Calu3 (cell line): ENCODE measurements around the gene GRIA2. TPM values are rescaled to one million over a fixed set of nuclear protein-coding genes. Genes with fewer than 3 reads are reported as not detected.

Experiments
- BruUV-seq: library from RNA; stranded (reverse); fragments of 400-500 nt; replicated peaks from 2 replicates; lab custom pipeline; 2021; lab: Mats Ljungman, UMichigan
- CTCF ChIA-PET: fragments of 300-600 bp; sonication (Branson Sonifier 250); formaldehyde crosslinking; loops from one replicate; lab custom pipeline; 2022; ENCODE audit warnings: antibody characterized with exemption; lab: Charles Lee
- DNase-seq: peaks from one replicate; pipeline ENCODE4 v3.0.0; 2022
- H3K27ac Mint-ChIP-seq: one replicate; pipeline ENCODE4 v1.8.0; 2022; ENCODE audit warnings: mixed read lengths; ENCODE audit not compliant: unreplicated experiment
- H3K27me3 Mint-ChIP-seq: one replicate; pipeline ENCODE4 v1.8.0; 2022; ENCODE audit warnings: mixed read lengths; ENCODE audit not compliant: unreplicated experiment
- H3K36me3 Mint-ChIP-seq: one replicate; pipeline ENCODE4 v1.8.0; 2022; ENCODE audit warnings: mild to moderate bottlenecking, moderate library complexity, mixed read lengths; ENCODE audit not compliant: insufficient read depth, unreplicated experiment
- H3K4me1 Mint-ChIP-seq: one replicate; pipeline ENCODE4 v1.8.0; 2022; ENCODE audit warnings: mild to moderate bottlenecking, low read depth, mixed read lengths; ENCODE audit not compliant: unreplicated experiment
- H3K4me3 Mint-ChIP-seq: one replicate; pipeline ENCODE4 v1.8.0; 2022; ENCODE audit warnings: mild to moderate bottlenecking, low read depth, moderate library complexity, mixed read lengths; ENCODE audit not compliant: unreplicated experiment
- H3K9me3 Mint-ChIP-seq: one replicate; pipeline ENCODE4 v1.8.0; 2022; ENCODE audit warnings: low read depth, mixed read lengths; ENCODE audit not compliant: unreplicated experiment
- CTCF ChIP-seq: fragments of 200-600 bp; IDR thresholded peaks from one replicate; pipeline ENCODE4 v1.8.0; 2022; ENCODE audit warnings: antibody characterized with exemption; ENCODE audit not compliant: unreplicated experiment
- intact Hi-C: fragments of 100-400 bp; cut with micrococcal nuclease; formaldehyde crosslinking; loops from one replicate; pipeline ENCODE4 v1.10.0; 2022; ENCODE audit not compliant: unreplicated experiment
- total RNA-seq: library from RNA; stranded (reverse); gene quantifications from 2 replicates; pipeline ENCODE4 v1.2.3, GENCODE V29; 2022

Gene GRIA2
- total RNA-seq, 1 experiment from 2014 or later = not detected

DNA sequence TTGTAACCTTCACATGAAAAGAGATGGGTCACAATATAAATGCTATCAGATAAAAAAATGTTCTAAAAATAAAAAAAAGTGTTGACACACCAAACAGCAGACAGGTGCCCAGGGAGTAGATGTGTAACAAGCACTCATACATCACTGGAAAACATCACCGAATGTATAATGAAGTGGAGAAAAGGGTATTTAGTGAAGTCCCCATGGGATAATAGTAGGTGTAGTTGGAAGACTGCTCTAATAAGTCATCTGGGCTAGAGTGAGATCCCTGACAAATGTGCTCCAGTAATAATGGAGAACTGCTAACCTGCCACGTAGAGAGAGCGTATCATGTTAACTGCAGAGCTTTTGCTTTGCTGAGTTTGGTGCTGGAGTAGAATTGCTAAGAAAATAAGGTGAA, 152.0 kb downstream of the GRIA2 start:
- Mint-ChIP-seq H3K27me3 (no peaks in the 10 kb centered on the region), H3K9me3 (no peaks in the 10 kb centered on the region), H3K4me3 (no peak overlapping the region), H3K27ac (no peak overlapping the region), H3K36me3 (no peaks in the 10 kb centered on the region), H3K4me1 (no peaks in the 10 kb centered on the region)
- CTCF ChIA-PET = no interaction called here
- DNase-seq = no peak
- TF ChIP-seq CTCF = no peak
- intact Hi-C loops = no loop called here
- no TSS peak for BruUV-seq

DNA sequence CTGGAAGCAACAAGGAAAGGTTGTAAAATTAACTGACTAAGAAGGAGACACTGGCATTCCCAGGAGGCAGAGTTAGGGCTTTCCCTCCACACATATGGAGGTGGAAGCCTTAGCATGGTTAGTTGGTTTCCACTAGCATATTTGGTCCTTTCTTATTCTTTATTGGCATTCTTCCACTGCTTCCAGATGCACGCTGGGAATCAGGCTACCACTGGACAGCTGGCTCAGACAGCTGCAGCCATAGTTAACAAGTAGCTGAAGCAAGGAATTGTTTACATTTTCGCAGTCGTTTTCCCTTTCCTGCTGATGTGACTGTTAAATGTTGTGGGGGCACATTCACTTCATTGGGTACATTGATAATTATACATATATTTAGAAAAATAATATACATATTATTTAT, 169.2 kb downstream of the GRIA2 start:
- intact Hi-C loops = no loop called here
- BruUV-seq = no TSS peak
- CTCF ChIA-PET = no interaction called here
- no peak overlapping the region for H3K4me3 Mint-ChIP-seq
- no peaks in the 10 kb centered on the region for H3K36me3 Mint-ChIP-seq
- peaks cover 1% of the 10 kb centered on the region for H3K9me3 Mint-ChIP-seq
- DNase-seq = no peak
- no peak overlapping the region for H3K27ac Mint-ChIP-seq
- H3K27me3 Mint-ChIP-seq = no peaks in the 10 kb centered on the region
- H3K4me1 Mint-ChIP-seq = no peaks in the 10 kb centered on the region
- TF ChIP-seq CTCF = no peak

- Mint-ChIP-seq H3K27ac (no peak overlapping the region), H3K4me1 (no peaks in the 10 kb centered on the region), H3K4me3 (no peak overlapping the region), H3K9me3 (no peaks in the 10 kb centered on the region), H3K27me3 (no peaks in the 10 kb centered on the region), H3K36me3 (no peaks in the 10 kb centered on the region)
- intact Hi-C loops = no loop called here
- DNase-seq = no peak
- no peak for TF ChIP-seq CTCF
- no TSS peak for BruUV-seq
- CTCF ChIA-PET = no interaction called here
Observed at GRCh38 chr4:157405070-157405469, 184.5 kb downstream of the GRIA2 start.

Other genes starting within 250 kb of the GRIA2 start
- gene PDGFC, start 248.9 kb upstream of the GRIA2 start, total RNA-seq = 52.1 and 64.5 TPM in 2 replicates
- gene GLRB, start 144.6 kb upstream of the GRIA2 start, total RNA-seq = 7.6 and 9.1 TPM in 2 replicates